Uterus (tissue), 2 donors: Measurements from ENCODE around the gene ZNF423.

Experiments used
- POLR2A ChIP-seq, 2 donors: fragments of 450-650 bp; IDR thresholded peaks; one replicate each; pipeline ENCODE4 v1.6.1; 2016; ENCODE audit warnings: antibody characterized with exemption in 2 of 2, mild to moderate bottlenecking in 1 of 2, moderate library complexity in 1 of 2
- TF ChIP-seq, protein P1 (sequence below), 4 experiments: fragments of 200-600 bp in 2 of 4; fragments of 450-650 bp in 2 of 4; sonication (generic) in 2 of 4; IDR thresholded peaks; one replicate each; pipeline ENCODE4 v1.5.1; 2016 to 2019; ENCODE audit warnings: antibody characterized with exemption in 4 of 4, mild to moderate bottlenecking in 2 of 4, moderate library complexity in 1 of 4

DNA sequence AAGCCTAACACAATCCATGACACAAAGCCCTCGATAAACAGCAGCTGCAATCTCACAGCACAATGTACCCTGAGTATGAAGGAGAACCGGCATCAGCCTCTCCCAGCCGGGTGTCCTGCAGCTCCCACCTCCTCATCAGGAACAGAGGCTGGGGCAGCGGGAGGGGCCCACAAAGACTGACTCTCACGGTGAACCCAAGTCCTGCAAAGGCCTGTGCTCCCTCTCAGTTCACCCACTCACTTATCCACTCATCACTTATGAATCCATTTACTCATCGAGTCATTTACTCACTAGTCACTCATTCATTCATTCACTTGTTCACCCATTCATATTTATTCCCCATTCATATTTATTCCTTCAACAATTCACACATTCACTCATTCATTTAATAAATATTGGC, 11.6 kb downstream of the ZNF423 start:
- TF ChIP-seq, protein P1, sequence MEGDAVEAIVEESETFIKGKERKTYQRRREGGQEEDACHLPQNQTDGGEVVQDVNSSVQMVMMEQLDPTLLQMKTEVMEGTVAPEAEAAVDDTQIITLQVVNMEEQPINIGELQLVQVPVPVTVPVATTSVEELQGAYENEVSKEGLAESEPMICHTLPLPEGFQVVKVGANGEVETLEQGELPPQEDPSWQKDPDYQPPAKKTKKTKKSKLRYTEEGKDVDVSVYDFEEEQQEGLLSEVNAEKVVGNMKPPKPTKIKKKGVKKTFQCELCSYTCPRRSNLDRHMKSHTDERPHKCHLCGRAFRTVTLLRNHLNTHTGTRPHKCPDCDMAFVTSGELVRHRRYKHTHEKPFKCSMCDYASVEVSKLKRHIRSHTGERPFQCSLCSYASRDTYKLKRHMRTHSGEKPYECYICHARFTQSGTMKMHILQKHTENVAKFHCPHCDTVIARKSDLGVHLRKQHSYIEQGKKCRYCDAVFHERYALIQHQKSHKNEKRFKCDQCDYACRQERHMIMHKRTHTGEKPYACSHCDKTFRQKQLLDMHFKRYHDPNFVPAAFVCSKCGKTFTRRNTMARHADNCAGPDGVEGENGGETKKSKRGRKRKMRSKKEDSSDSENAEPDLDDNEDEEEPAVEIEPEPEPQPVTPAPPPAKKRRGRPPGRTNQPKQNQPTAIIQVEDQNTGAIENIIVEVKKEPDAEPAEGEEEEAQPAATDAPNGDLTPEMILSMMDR (IDR thresholded peaks at IDR 0.05) = no peak
- TF ChIP-seq POLR2A (IDR thresholded peaks at IDR 0.05) = no peak
